C4-2B (cell line): ENCODE data around the gene PLD5.

ENCODE experiments used
- ZFX ChIP-seq: fragments of 450-650 bp; IDR thresholded peaks from 2 replicates; pipeline ENCODE4 v1.6.1; 2017
- TF ChIP-seq, protein P1 (sequence below): fragments of 450-650 bp; conservative IDR thresholded peaks from 2 replicates; pipeline ENCODE4 v1.5.1; 2017; ENCODE audit warnings: mild to moderate bottlenecking

DNA sequence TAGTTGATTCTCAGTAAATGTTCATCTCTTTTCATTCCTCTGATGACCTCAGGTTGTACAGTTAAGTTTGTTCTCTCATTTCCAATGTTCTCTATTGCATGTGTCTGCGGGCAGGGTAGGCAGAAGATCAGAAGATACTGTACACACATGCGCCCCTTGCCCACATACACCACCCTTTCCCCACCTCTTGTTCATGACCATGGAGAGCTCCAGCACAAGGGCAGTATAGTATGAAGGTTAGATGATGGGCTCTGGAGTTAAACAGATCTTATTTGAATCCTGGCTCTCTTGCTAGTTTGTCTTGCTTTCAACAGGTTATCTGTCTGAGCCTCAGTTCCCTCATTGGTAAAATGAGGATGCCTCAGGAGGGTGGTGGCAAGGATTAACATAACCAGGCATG lies 17.8 kb upstream of the PLD5 start:
- TF ChIP-seq, protein P1, sequence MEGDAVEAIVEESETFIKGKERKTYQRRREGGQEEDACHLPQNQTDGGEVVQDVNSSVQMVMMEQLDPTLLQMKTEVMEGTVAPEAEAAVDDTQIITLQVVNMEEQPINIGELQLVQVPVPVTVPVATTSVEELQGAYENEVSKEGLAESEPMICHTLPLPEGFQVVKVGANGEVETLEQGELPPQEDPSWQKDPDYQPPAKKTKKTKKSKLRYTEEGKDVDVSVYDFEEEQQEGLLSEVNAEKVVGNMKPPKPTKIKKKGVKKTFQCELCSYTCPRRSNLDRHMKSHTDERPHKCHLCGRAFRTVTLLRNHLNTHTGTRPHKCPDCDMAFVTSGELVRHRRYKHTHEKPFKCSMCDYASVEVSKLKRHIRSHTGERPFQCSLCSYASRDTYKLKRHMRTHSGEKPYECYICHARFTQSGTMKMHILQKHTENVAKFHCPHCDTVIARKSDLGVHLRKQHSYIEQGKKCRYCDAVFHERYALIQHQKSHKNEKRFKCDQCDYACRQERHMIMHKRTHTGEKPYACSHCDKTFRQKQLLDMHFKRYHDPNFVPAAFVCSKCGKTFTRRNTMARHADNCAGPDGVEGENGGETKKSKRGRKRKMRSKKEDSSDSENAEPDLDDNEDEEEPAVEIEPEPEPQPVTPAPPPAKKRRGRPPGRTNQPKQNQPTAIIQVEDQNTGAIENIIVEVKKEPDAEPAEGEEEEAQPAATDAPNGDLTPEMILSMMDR = no peak
- TF ChIP-seq ZFX = no peak
